DMS153 treated with DMSO at 0.1 percent for 48 hours (cell line): Measurements from ENCODE around the gene SLC25A34.

Experiments
- DNase-seq: peaks from one replicate; lab custom pipeline; 2025; ENCODE audit not compliant: unreplicated experiment; lab: John Stamatoyannopoulos, UW

Gene SLC25A34

DNA sequence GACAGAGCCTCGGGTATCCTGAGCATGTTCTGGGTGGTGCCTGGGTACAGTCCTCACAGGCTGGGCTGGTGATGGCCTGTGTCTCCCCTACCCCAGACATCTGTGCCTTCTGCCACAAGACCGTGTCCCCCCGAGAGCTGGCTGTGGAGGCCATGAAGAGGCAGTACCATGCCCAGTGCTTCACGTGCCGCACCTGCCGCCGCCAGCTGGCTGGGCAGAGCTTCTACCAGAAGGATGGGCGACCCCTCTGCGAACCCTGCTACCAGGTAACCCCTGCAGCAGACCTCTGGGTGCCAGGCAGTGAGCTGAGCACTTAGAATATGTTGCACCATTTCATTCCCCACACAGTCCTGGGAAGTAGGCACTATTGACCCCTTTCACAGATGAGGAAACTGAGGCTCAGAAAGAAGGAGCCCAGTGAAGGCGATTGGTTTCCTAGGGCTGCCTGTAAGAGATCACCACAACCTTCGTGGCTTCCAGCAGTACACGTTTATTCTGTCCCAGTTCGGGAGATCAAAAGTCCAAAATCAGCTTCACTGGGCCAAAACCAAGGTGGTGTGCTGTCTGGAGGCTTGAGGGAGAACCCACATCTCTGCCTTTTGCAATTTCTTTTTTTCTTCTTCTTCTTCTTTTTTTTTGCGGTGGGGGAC, 34.4 kb downstream of the SLC25A34 start:
- DNase-seq, result no peak

DNA sequence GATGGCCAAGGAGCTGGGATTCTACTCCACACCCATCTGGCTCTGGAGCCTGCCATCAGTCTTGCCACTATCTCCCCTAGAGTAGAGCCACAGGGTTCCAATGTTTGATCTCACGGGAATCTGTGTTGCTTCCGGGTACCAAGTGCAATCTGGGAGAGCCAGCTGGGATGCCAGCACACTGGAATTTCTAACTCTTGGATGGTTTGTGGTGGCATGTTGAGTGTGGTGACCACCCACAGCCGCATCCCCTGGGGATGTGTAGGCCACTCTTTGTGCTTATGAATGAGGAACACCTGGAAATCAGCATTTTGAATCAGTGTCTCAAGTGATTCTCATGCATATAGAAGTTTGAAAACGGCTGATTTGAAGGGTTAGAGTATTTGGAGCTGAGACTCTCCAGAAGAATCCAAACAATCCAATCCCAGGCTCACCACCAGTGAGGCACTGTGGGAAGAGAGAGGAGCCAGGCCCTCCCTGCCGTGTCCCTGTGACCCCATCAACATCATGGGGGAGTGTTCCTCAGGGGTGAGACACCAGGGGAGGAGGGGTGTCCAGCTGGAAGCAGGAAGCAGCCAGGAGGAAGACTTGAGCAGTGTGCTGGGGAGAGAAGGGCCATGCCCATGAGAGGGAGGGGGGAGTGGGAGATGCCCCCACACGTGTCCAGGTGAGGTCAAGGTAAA, 35.9 kb downstream of the SLC25A34 start:
- DNase-seq, result no peak

- DNase-seq, result no peak
Observed at GRCh38 chr1:15775706-15776105, 39.6 kb downstream of the SLC25A34 start.

DNA sequence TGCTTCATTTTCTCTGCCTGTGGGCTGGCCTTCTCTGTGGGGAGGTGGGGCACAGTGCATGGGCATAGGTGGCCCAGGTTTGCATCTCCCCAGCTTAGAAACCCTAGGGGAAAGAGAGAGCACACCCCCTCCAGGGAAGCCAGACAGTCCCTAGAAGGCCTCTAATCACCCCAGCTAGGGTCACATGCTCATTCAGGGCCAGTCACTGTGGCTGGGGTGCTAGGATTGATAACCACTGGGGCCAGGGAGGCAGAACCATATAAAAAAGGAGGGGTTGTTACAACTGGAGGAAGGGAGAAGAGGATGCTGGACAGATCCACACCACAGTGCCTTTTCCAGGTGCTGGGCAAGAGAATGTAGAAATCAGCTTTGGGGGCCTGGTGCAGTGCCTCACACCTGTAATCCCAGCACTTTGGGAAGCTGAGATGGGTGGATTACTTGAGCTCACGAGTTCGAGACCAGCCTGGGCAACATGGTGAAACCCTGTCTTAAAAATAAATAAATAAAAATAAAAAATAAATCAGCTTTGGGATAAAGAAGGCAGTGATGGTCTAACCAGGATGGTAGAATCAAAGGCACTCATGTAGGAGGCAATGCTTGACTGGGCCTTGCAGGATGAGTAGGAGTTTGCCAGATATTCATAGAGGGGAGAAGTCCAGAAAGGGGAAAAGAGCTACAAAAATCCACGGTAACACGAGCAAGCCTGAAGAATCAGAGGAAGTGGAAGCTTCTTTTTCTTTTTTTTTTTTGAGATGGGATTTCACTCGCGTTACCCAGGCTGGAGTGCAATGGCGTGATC, 42.0 kb downstream of the SLC25A34 start:
- DNase-seq, result no peak

- no peak for DNase-seq
Observed at GRCh38 chr1:15785683-15786082, 49.6 kb downstream of the SLC25A34 start.

GRCh38 chr1:15786581-15786980, 50.5 kb downstream of the SLC25A34 start:
- DNase-seq, result no peak

GRCh38 chr1:15788624-15789301, 52.7 kb downstream of the SLC25A34 start:
- no peak for DNase-seq
